HuH-7.5 (cell line): ENCODE data around the gene ZFHX3.
A peak's percentile ranks its signal among the peaks of the same experiment; 100 is the strongest.

Experiments
- DNase-seq: peaks from one replicate; pipeline ENCODE4 v3.0.0; 2011; ENCODE audit warnings: low spot score

The ZFHX3 gene

DNA sequence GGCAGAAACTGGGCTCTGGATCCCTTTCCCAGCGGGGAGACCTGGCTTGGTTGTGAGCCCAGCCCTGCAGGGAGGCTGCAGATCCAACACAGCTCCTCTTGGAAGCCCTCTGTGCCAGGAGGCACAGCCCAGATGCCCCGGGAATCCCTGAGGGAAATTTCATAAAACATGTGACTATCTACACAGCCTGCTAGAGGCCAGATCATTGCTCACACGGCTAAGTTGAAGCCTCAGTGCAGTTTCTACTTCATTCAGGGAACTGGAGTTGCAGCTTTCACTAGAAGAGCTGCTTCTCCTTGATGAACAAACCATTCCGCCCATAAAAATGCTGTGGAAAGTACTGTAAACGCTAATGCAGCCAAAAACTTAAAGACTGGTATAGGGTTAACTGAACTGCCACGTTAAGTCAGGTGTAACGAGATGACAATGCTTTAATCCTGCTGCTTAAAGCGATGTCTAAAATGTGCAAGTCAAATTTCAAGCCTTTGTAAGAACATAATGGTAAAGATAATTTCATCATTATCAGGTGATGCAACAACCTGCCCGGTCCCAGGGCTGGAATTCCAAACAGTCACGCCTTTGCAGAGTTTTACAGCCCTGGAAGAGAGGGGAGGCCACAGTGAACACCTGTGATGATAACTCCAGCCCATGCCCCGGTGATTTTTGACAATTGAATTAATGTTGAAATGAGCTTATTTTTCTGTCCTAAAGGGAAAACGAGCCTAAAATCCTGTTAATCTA, 172.5 kb downstream of the ZFHX3 start:
- peak; percentile 58 for DNase-seq

DNA sequence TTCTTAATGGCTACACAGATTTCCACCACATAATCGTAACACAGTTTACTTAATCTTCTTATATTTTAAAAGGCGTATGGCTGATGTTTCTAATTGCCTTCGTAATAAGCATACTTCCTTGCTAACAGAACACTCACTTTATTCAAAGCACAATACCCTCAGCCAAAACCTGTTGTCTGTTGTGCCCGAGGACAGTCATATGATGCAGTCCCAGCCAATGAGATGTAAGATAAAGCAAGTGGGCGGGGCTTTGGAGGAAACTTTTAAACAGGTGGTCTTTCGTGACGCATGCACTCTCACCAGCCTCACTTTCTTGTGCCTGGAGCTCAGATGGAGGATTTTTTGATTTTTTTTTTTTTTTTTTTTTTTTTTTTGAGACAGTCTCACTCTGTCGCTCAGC, 174.1 kb downstream of the ZFHX3 start:
- DNase-seq, result no peak

DNA sequence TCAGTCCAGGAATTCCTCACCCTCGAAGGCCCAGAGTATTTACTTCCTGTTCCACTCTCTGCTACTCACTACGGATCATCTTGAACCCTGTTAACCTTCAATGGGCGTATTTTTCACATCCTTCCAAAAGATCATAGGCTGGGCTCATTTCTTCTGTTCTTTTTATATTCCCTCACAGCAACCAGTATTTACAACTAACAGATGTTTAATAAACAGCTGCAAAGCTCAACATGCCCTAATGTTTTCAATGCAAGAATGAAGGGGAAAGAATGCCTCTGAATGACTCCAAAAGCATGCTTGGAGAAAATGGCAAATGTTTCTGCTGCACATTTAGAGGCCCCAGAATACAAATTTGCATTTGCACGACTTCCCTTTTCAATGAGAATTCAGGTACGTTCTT, 174.9 kb downstream of the ZFHX3 start:
- DNase-seq, result no peak

DNA sequence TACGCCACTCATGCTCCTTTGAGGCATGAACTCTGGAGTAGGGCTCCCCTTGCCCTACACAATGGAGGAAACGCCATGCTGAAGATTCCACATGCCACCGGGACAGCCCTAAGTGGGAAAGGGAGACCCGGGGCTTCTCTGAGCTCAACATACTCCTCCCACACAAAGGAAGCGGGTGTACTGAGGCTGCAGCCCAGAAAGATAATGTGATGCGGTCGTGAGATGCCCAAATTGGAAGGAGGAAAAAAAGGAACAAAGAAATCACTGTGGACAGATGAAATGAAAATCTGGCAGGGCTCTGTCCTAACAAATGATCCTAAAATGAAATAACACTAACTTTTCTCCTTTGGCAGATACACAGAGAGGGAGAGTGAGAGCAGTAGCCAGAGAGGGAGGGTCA, 182.1 kb downstream of the ZFHX3 start:
- DNase-seq, result no peak

DNA sequence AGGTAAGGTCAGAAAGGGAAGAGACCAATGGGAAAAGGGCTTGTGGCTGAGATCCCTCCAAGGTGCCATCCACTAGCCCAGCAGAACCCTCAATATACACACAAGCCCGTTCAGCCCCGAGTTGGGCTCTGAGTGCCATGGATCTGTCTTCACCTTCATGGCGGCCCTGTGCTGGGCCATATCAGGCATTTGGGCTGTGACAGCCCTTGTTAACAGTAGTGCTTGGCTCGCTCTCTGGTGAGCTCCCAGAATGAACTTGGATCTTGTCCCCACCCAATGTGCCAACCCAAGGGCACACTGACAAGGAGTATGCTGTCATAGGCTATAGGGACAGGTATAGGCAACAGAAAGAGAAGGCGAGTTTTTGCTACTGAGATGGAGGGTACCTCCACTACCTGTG, 182.7 kb downstream of the ZFHX3 start:
- no peak for DNase-seq

DNA sequence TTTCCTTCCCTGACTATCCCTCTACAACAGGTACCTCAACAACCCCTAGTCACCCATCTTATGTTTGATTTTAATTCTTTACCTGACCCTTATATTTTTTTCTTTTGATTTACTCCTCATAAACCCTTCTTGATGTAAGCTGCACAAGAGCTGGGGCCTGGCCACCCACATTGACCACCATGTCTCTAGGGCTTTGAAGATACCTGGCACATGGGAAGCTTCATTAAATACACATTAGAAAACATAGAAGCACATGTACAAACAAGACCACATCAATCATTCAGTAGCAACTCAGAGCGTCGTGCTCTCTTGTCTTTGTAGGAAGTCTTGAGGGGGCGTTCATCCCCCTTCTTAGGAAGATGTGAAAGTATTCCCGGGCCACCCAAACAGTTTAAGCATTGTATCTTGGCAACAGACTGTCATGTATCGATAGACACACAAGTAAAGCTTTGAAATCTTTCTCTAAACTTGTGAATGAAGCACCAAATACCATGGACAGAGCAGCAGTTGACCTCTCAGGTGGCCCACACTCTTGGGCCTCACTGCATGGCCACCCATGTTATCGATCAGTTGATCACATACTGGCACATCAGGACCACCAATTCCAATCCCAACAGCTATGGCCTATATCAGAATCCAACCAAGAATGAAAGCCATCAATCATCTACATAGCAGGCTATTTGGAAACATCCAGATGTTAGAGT, 183.6 kb downstream of the ZFHX3 start:
- DNase-seq, result no peak

DNA sequence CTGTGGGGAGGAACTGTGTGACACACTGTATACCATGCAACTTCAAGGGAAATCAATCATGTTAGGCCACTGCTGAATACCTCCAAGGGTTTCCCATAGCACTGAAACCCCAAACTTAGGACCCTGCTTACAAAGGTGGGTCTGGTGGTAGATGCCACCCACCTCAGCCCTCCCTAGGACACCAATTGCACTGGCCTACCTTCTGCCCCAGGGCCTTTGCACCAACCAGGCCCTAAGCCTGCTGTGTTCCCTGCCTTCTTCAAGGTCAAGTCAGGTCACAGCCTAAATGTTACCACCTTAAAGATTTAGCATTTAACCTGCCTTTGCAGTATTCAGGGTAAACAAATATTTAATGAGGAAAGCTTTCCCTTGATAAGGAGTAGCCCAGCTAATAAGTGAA, 185.8 kb downstream of the ZFHX3 start:
- DNase-seq, result no peak

DNA sequence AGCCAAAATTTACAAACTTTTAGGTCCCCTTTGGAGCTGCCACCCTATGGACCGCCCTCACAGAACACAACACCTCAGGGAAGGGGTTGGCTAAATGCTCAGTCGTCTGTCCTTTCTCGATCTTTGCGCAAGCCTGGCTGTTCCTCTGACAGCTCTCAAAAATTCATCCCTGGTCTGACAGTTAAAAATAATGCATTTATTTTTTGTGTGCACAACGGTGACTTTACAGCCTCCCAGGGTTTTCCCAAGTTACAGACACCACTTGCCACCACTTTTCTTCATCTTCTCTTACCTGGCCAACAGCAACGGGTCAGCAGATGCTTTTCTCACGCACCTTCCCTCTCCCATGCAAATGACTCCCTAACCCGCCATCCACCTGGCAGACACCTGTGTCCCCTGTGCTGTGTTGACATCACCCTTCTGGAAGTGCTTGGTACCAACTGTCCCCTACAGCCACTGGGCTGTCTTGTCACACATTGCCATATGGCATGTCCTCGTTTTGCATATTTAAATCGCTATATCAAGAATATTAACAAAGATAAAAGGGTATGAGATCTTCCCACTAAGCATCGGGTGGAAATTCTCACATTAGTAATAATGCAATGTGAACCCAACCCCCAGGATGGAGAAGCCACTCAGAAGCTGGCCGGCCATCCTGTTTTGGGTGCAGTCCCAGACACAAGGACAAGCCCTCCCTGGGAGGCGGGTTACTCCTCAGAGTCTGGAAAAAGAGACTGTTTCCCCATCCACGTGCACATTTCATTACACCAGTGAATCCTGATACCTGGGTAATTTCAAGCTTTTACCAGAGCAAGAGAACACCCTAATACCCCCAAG, 187.0 kb downstream of the ZFHX3 start:
- DNase-seq, result no peak

DNA sequence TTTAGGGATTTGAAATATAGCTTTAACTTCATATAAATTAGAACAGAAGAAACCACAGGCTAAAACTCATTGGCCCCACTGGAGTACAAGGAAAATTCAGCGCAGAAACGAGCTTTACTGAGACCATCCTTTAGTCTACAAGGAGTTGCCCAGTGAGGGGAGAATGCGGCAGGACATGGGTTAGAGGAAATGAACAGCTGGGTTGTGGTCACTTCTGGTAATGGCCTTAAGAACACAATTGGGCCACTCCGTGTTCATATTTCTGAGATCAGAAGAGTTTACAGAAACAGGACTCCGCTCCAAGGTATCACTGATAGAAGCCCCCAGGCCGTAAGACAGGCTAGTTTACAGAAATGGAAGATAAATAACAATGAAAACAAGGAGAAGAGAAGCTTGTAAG, 188.3 kb downstream of the ZFHX3 start:
- no peak for DNase-seq

DNA sequence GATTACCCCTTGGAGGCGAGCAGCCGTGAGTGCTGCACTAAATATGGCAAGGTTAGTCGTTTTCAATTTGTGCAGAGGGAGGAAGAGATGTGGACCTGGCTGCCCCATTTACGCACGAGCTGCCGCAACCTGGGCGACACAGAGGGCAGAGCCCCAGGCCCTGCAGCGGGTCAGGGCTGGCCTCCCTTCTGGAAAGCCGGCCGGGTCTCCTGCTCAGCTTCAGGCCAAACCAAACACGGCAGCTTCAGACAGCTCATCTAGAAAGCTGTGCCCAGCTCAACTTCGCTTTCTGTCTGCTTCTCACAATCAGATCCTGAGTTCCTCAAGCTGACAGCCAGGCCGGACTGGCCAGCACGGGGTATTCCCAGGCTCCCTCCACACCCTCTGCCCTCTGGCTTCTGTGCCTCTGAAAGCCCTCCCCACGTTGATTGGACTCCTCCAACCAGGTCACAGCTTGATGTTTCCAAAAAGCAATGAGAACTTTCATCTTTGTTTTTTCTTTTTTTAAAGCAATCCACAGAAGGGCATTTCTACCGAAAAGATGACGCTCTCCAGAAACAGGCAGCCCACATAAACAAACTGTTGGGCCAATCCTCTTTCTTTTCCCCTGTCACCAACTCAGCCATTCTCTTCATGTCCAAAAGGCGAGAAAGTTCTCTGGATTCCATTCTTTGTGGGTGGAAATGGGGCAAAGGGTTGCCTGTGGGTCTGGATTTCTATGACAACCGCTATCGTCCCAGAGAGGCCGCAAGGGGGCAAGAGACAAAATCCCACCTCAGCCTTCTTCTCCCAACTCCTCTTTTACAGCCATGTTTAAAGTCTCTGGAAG, 189.0 kb downstream of the ZFHX3 start:
- DNase-seq, result no peak

DNA sequence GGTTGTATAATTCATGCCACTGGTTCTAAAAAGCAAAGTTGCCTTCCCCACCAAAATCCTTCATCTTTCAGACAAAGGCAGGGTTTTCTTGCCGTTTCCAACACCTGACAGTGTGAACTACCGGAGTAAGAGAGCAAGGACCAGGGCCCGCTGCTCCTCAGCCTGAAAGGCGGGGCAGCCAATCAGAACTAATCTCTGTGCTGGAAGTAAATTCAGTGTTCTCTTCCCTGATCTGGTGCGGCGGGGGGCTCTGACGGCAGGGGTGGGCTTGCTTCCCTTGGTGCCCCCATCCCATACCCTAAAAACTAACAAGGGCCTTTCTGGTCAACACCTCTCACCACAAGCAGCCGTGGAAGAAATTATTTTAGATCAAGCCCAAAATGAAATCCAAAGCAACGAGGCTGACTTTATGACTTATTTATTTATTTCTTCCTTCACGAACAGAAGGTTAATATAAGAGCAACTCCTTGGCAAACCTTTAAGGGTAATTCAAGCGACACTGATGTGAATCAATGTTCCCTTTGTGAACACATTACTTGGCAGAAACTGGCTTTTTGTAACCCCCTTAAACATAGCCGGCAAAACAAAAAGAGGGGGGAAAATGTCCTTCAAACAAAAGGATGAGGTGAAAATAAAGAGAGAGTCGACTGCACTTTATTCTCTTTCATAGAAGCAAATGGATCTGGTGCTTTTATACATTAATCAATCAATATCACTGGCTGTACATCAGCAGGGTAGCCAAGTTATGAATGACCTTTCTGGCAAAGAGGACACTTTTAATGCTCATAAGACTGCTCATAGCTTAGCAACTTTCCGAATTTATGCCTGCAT, 189.9 kb downstream of the ZFHX3 start:
- no peak for DNase-seq

DNA sequence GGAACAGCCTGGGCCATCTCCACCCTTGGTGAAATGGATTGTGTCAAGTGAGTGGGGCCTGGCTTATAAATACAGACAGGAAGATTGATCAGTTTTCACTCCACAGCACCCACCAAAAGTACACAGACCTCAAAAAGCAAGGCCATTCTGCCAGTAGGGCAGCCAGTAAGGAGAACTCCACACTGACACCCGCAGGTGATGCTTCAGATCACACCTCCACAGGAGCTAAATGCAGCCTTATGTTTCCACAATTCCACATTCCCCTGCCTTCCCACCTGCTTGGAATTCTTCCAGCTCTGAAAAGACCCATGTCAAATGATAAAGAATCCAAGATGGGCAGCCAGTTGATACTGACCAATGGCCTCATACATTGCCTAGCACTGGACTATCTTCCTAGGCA, 191.1 kb downstream of the ZFHX3 start:
- peak; percentile 65 for DNase-seq

DNA sequence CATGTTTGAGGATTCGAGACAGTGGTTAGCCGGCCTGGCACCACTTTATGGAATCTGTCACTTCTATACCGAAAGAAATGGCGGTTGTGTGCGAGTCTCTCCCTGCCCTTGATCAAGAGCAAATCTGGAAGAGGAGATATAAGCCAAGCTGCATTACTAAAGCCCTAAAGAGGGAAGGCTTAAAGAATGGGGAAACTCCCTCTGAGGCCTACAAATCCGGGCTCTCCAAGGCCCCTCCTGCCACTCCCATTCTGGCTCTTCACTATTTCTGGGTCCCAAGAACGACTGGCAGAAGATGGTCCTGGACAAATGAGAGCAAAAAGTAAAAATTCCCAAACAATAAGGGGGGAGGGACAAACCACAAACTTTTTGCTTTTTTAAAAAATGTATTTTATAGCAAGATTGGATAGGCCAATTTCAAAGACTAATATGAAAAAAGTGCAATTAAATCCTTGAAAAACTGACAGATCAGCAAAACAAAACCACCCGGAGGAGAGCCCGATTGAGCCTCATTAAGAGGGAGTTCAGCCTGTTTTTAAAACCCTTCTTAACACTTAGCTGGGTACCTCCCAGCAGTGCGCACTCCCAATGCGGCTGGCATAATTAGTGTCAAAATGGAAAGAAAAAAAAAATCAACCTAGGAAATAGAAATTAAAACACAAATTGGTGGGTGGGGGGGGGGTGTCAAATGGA, 193.5 kb downstream of the ZFHX3 start:
- no peak for DNase-seq

DNA sequence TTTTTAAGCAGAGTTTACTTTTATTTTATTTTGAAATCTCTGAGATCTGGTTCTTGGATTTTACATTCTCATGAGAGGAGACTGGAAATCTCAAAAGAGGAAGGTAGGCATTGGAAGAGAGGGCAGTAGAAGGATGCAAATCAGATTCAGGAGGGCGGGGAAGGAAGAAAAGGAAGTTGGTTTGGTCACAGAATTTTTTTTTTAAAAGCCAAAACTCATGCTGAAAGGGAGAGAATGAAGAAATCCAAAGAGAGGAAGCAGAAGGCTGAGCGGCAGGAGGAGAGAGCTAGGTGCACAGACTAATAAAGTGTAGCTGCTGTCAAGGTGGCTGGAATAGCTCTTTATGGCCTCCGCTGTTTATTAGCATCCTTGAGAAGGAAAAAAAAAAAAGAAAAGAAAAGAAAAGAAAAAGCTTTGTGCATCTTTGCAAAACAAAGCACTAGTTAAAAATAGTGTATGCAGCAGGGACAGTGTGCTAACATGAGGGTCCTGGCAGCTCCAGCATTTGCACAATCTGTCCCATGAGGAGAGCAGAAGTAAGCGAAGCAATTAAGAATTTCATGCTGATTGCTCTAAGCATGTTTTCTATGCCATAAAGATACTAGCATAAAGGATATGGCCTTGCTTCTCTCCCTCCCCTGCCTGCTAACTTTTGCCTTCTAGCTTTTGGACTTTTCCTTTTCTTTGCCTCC, 194.2 kb downstream of the ZFHX3 start:
- DNase-seq, result no peak

DNA sequence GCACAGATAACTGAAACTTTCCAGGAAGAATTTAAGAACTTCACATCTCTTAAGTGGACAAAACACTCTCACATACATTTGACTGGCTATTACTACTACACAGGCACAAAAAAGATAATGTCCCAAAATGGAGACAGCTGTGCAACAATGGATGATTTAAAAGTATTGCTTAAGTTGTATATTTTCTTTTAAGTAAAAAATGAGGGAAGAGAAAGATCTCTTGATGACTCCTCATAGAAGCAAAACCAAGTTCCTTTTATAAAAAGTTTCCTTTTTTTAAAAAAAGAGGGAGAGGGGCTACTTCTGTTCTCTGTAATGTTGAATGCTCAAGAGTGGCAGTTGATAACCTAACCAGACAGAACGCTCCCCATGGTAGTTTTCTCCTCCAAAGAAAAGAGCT, 195.5 kb downstream of the ZFHX3 start:
- DNase-seq, result no peak

DNA sequence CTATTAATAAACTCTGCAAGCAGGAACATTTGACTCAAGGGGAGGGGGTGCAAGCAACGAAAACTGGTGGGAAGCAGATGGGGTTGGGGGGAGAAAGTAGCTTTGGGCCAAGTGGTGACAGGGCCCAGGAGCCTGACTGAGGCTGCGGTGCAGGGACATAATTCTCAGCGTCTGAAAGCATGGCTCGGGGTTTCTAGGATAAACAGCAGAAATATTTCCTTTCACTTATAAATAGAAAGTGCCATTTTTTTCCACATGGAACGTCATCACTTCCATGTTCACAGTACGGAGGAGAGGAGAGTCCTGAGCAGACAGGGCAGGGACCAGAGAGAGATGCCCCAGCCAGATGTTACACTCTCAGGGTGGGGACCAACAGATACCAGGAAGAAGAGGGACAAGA, 197.1 kb downstream of the ZFHX3 start:
- DNase-seq, result no peak

DNA sequence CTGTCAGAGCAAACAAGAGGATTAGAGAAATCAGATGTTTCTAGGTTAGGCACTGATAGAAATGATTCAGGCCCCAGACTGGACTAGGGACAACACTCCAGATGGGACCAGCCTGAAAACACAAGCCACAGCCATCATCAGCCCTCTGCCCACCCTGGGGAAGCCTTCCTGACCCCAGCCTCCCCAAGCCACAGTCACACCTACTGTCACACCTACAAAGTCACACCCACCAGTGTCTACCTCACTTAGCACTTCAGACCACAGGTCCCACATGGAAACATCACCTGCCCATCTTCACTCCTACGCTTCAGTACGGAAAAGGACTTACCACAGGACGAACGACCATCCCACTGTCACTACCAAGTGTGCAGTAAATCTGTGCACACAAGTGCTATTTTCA, 197.9 kb downstream of the ZFHX3 start:
- DNase-seq, result no peak

DNA sequence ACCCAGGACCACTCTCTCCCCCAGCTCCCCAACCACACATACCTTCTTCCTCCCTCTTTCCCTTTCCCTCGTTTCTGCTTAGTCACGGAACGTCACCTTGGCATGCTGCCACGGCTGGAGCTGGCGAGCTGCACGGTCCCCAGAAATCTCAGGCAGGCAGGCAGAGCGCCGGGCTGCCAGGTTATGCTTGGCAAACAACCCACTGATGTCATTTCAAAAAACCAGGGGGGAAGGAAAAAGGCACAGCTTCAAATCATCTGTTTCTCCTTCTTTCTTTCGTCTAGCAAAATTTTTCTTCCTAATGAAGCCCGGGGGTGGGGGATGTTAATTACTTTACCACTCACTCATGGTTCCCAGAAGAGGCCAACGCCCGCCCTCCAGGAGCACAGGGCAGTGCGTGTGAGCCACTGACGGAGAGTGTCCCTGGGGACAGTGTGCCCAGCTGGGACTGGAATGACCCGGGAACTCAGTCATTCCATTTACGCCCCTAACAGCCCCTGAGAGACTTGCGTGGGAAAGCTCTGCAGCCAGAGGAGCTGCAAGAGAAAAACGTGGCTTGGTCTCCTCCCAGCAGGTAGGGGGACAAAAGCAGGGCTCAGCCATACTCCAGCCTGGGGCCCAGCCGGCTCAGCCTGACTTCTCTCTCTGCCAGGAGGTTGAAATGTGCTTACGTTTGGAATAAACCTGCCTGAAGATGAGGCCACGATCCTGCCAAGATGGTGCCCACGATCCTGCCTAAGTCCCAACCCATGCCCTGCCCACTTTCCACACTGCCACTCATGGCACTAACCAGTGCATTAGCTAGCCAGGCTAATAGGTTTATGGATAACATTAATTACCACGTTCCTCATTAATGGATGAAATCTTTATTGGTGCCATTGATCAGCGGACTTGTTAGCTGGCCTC, 198.9 kb downstream of the ZFHX3 start:
- peak; percentile 28 for DNase-seq

DNA sequence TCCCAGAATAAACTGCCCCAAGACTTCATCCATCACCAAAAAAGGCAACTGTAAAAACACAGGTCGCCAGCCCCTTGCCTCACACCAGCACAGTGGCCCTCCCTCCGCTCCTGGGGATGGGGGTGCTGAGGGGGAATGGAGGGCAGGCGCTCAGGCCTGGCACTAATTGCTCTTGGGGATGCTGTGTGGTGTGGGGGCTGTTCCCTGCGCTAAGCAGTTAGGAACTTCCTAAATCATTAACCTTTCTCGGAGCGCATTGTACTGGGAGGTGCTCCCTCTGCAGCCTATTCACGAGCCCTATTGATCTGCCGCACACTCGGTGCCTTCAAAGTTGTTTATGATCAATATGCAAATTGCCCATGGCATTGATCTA, 199.9 kb downstream of the ZFHX3 start:
- DNase-seq, result no peak
